Dermis blood vessel endothelial cell (primary cell): ENCODE results near the gene REG1A. TPM values are rescaled to one million over a fixed set of nuclear protein-coding genes. Genes with fewer than 3 reads are reported as not detected.

Source experiments
- DNase-seq: peaks from one replicate; pipeline ENCODE4 v3.0.0; 2010
- total RNA-seq: library from RNA; depleted of rRNA; stranded (reverse); fragments of >200 nt; gene quantifications from 2 replicates; pipeline ENCODE4 v1.2.3, GENCODE V29; 2014

The REG1A gene
- total RNA-seq, 1 donor from 2014 or later, result not detected

- DNase-seq, result no peak
Observed at GRCh38 chr2:79128406-79128805, 8.1 kb downstream of the REG1A start.

GRCh38 chr2:79129260-79129659 is 9.0 kb downstream of the REG1A start:
- DNase-seq, result no peak

- DNase-seq, result no peak
Observed at GRCh38 chr2:79129804-79130203, 9.5 kb downstream of the REG1A start.

- DNase-seq, result no peak
Observed at GRCh38 chr2:79131687-79132086, 11.4 kb downstream of the REG1A start.

GRCh38 chr2:79138385-79138784 is 18.1 kb downstream of the REG1A start:
- DNase-seq, result no peak

- DNase-seq, result no peak
Observed at GRCh38 chr2:79139423-79139822, 19.1 kb downstream of the REG1A start.

- no peak for DNase-seq
Observed at GRCh38 chr2:79155826-79156476, 35.7 kb downstream of the REG1A start.

- DNase-seq, result no peak
Observed at GRCh38 chr2:79159030-79159429, 38.7 kb downstream of the REG1A start.

- DNase-seq, result no peak
Observed at GRCh38 chr2:79159653-79160052, 39.4 kb downstream of the REG1A start, which contains the start of gene REG3A. REG3A (minus strand) TSS chr2:79159753; CDS start chr2:79159405, 348 bp downstream.

- DNase-seq, result no peak
Observed at GRCh38 chr2:79162132-79162531, 41.8 kb downstream of the REG1A start.

GRCh38 chr2:79162801-79163200 is 42.5 kb downstream of the REG1A start:
- no peak for DNase-seq

GRCh38 chr2:79171348-79171958 is 51.2 kb downstream of the REG1A start:
- DNase-seq, result no peak

Other genes with a start within 250 kb of the REG1A start
- not detected in 2 replicates for gene REG3G, start 94.8 kb upstream of the REG1A start, total RNA-seq
- gene REG1B, start 32.5 kb upstream of the REG1A start, total RNA-seq, result not detected in 2 replicates
- gene REG3A, start 39.3 kb downstream of the REG1A start, total RNA-seq, result not detected in 2 replicates